ENCODE data around the gene TMEM248. TPM values are rescaled to one million over a fixed set of nuclear protein-coding genes. Genes with fewer than 3 reads are reported as not detected.

The TMEM248 gene
- total and polyA plus RNA-seq, 8 donors = 15.9 to 64.0 (median 49.1) TPM

- H3K4me1 ChIP-seq = peaks cover 3 to 30% (median 13%) of the 10 kb centered on the region in 3 donors
- no peaks in the 10 kb centered on the region for H3K36me3 ChIP-seq
- no peaks in the 10 kb centered on the region for H3K27me3 ChIP-seq
- intact Hi-C loops (cut with DNase I) = no loop called here
- ATAC-seq (no peak), FAIRE-seq (no peak), DNase-seq (no peak)
- TF ChIP-seq CTCF (IDR thresholded peaks at IDR 0.05) = no peak
- no peak overlapping the region for H3K27ac ChIP-seq
- H3K4me3 ChIP-seq = no peak overlapping the region
- no peaks in the 10 kb centered on the region for H3K9me3 ChIP-seq
- WGBS, 2 donors = 55 to 57% methylated on average over 7 of the region's 7 CpGs
Measured at GRCh38 chr7:66927348-66927948, 6.4 kb downstream of the TMEM248 start.

GRCh38 chr7:66928388-66928787, 7.4 kb downstream of the TMEM248 start:
- 82 to 86% methylated on average over 4 of the region's 4 CpGs for WGBS, 2 donors
- intact Hi-C loops (cut with DNase I) = no loop called here
- H3K27me3 ChIP-seq = no peaks in the 10 kb centered on the region
- H3K9me3 ChIP-seq = no peaks in the 10 kb centered on the region
- ATAC-seq (no peak), DNase-seq (peak in 2 of 6 donors; percentile 7 to 23), FAIRE-seq (no peak)
- H3K4me1 ChIP-seq = peaks cover 0 to 20% (median 4%) of the 10 kb centered on the region in 3 donors
- no peak for TF ChIP-seq CTCF (IDR thresholded peaks at IDR 0.05)
- no peak overlapping the region for H3K27ac ChIP-seq
- H3K4me3 ChIP-seq = no peak overlapping the region
- no peaks in the 10 kb centered on the region for H3K36me3 ChIP-seq

- TF ChIP-seq CTCF (IDR thresholded peaks at IDR 0.05) = no peak
- no peaks in the 10 kb centered on the region for H3K36me3 ChIP-seq
- no peaks in the 10 kb centered on the region for H3K9me3 ChIP-seq
- H3K4me1 ChIP-seq = peaks cover 0 to 17% (median 0%) of the 10 kb centered on the region in 3 donors
- H3K27ac ChIP-seq = no peak overlapping the region
- FAIRE-seq (no peak), ATAC-seq (no peak), DNase-seq (no peak)
- 89 to 96% methylated on average over 8 of the region's 8 CpGs for WGBS, 2 donors
- no peak overlapping the region for H3K4me3 ChIP-seq
- no peaks in the 10 kb centered on the region for H3K27me3 ChIP-seq
- intact Hi-C loops (cut with DNase I) = no loop called here
Measured at GRCh38 chr7:66929165-66929564, 8.1 kb downstream of the TMEM248 start.

GRCh38 chr7:66929935-66930334, 8.9 kb downstream of the TMEM248 start:
- no peak overlapping the region for H3K4me3 ChIP-seq
- peaks cover 0 to 17% (median 0%) of the 10 kb centered on the region in 3 donors for H3K4me1 ChIP-seq
- no peak for DNase-seq
- no peak for TF ChIP-seq CTCF (IDR thresholded peaks at IDR 0.05)
- intact Hi-C loops (cut with DNase I) = no loop called here
- H3K27ac ChIP-seq = no peak overlapping the region
- ATAC-seq = no peak
- no peaks in the 10 kb centered on the region for H3K36me3 ChIP-seq
- no peaks in the 10 kb centered on the region for H3K27me3 ChIP-seq
- no peaks in the 10 kb centered on the region for H3K9me3 ChIP-seq
- FAIRE-seq = no peak
- 91 to 92% methylated on average over 5 of the region's 5 CpGs for WGBS, 2 donors

GRCh38 chr7:66930341-66930740, 9.3 kb downstream of the TMEM248 start:
- no peak for ATAC-seq
- Histone ChIP-seq H3K4me3 (no peak overlapping the region), H3K27ac (no peak overlapping the region), H3K4me1 (peaks cover 0 to 13% (median 0%) of the 10 kb centered on the region in 3 donors), H3K27me3 (no peaks in the 10 kb centered on the region), H3K9me3 (no peaks in the 10 kb centered on the region), H3K36me3 (no peaks in the 10 kb centered on the region)
- intact Hi-C loops (cut with DNase I) = no loop called here
- no peak for FAIRE-seq
- 69 to 77% methylated on average over 5 of the region's 5 CpGs for WGBS, 2 donors
- DNase-seq = no peak
- no peak for TF ChIP-seq CTCF (IDR thresholded peaks at IDR 0.05)

Measured in pancreas (tissue), 10 donors.